GM21825 (cell line): ENCODE results near the gene LBR.

Experiments
- ATAC-seq: cut with Tn5 transposase; IDR thresholded peaks from one replicate; pipeline ENCODE4 v1.9.1; 2021; ENCODE audit warnings: mild to moderate bottlenecking, moderate library complexity; ENCODE audit not compliant: unreplicated experiment

LBR gene

DNA sequence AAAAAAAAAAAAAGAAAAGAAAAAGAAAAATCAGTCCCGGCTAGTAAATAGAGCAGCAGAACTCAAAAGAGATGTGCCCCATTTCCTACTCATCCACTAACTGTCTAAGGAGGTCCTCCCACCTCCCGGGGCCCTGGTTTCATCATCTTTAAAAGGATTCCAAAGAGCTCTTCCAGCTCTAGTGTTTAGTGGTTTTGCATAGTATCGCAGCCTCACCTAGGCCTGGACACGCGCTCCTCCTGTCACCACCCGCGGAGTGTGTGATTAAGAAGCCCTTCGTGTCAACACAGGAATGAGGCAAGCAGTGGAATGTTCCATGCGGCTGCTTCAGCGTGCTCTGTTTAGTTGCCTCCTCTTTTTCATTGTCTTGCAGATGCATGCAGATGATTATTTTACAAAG, 49.0 kb downstream of the LBR start:
- ATAC-seq, result no peak

DNA sequence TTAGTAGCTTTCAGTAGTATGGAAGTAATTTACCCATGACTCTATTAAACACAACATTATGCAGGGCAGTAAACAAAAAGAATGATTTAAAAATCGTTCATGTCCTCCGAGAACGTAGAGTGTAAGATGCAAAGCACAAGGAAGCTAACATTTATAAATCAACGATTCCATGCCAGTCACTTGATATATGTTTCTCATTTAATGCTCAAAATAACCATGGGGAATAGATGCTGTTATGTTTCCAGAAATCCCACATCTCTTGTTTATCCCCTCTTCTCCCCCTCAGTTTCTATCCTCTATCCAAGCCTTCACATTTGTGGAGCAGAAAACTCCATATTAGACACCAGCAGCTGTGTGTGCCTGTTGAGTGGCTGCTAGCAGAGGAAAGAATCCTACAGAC, 52.8 kb downstream of the LBR start:
- ATAC-seq, result no peak

DNA sequence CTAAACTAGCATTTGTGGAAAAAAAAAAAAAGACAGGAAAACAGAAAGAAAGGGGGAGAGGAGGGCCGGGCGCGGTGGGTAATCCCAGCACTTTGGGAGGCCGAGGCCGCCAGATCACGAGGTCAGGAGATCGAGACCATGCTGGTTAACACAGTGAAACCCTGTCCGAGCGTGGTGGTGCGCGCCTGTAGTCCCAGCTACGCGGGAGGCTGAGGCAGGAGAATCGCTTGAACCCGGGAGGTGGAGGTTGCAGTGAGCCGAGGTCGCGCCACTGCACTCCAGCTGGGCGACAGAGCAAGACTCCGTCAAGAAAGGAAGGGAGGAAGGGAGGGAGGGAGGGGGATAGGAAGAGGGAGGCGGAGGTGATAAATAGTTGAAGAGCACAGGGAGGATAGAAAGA, 54.7 kb downstream of the LBR start:
- ATAC-seq, result no peak

DNA sequence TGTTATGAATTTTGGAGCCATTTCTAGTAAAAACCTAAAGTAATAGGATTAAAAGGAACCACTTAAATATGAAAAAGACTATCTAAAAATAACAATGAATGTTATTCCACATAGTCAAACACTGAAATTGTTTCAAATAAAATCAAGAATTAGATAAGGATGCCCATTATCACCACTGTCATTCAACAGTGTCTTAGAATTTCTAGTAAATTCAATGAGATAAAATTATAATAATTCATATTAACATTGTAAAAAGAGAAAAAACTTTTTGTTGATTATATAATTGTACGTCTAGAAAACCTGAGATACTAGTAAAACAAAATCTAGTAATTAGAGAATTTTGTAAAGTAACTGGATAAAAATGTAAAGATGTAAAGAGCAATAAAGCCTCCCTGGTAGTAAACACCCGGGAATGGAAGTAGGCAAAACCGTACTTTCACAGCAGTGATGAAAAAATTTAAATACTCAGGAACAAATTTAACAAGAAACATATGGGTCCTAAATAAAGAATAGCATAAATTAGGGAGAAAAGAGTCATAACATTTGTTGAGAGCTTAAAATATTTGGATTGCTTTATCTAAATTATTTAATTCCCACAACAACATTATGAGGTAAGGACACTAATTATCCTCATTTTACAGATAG, 56.4 kb downstream of the LBR start:
- ATAC-seq, result no peak

DNA sequence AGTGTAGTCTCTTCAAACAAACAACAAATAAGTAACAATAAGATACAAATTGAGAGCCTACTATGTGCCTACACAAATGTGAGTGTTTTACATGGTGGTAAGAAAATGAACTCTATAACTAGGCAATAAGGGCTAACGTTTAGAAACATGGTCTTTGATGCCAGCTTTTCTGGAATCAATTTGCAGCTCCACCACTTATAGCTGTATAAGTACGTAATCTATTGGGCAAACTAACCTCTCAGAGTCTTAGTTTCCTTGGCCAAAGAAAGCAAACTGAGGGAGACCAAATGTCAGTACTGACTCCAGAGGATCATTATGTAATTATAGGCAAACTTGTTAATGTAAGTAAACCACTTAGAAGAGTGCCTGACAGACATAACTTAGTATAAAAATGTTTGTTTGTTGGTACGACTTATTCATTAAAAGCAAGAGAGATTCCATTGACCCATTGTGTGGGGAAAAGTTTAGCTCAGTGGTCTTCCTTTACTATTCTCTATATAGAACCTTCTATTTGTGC, 59.7 kb downstream of the LBR start:
- ATAC-seq, result no peak

DNA sequence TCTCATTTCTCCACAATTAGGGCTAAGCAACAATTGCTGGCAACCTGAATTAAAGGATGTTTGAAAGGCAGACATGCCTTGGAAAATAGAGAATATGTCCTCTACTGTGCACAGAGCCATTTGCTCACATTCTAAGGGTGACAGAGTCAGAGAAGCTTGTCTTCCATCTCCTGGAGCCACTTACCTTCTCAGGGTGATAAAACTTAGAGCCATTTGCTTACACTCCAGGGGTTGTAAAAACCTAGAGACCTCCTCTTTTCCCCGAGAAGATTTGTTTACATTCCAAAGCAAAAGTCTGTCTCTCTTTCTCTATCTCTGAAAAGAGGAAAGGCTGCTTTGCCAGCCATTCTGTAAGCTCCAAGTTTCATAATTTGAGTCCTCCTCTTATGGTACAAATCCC, 61.3 kb downstream of the LBR start:
- no peak for ATAC-seq

DNA sequence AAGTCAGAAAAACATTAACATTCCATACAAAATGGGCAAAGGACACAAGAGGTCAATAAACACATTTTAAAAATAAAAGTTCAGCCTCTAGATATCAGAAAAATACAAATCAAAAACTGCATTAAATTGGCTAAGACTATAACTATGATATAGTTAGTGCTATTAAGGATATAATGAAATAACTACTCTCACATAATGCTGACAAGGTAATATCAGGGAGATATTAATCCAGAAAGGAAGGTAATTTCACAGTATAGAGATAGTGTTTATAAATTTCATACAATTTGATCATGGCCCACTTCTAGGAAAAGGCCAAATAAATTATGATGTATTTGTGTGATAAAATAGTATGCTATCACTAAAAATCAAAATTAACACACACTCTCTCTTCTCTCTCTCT, 61.8 kb downstream of the LBR start:
- no peak for ATAC-seq

DNA sequence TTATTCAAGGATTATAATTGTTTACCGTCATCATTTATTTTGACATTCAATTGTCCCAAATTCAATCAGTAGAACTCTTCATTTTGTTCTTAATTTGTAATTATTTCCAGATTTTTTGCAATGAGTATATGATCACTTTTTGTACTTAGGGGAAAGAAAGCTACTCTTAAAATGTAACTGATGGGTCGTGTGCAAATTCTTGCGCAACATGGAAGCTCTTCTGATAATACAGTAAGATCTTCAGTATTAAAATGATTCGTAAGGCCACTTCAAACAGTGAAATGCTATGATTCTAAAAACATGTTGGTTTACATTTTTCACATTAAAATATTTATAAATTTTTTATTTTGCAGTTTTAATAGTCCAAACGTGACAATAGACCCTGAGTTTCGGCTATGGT, 63.4 kb downstream of the LBR start:
- ATAC-seq, result no peak

DNA sequence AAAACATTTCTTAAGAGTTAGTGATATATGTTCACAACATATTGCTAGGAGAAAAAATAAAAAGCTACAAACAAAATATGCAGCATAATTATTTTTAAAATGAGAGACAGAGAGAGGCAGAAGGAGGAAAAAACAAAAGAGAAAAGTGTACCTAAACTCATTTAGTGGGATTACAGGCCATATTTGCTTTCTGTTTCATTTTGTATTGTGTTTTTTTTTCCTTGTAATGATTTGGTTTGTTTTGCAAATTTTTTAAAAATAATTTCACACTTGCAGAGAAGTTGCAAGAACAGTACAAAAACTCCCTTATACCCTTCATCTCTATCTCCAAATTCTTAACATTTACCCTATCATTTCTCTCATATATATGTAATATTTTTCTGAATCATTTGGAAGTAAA, 65.0 kb downstream of the LBR start:
- no peak for ATAC-seq

DNA sequence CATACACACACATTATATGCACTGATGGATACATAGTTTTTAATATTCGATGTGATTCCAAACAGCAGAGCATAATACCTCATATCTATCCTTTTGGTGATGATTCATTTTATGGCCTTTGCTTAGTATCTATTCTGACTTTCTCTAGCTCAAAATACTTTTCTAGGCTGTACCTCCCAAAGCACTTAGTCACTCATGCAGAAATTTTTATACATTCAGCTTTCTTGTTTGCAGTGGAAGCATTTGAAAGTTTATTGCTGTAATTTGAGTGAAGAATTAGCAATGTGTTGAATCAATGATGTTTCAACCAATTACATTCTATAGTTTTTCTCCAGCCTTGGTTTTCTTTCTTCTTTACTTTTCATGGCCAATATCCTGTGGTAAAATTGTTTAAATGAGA, 66.7 kb downstream of the LBR start:
- ATAC-seq, result no peak

DNA sequence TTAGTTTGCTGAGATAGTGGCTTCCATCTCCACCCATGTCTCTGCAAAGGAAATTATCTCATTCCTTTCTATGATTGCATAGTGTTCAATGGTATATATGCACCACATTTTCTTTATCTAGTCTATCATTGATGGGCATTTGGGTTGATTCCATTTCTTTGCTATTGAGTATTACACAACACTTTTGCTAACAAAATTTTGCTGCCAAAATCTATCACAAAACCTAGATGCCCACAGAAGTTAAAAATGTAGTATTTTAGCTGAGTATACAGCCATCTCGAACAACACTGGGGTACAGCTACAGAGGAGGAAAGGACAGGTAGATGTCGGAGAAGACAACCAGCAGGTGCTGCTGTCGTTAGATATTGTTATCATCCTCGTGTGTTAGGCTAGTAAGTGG, 67.7 kb downstream of the LBR start:
- ATAC-seq, result no peak

DNA sequence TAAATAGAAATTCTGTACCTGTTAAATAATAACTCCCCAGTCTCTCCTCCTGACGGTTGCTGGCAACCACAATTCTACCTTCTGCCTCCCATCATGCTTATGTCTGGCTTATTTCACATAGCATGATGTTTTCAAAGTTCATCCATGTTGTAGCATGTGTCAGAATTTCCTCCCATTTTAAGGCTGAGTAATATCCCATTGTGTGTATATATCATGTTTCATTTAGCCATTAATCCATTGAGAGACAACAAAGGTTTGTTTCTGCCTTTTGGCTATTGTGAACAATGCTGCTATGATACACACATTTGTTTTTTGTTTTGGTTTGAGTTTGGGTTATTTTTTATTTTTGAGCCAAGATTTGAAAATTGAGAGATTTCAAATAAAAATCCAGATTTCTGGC, 72.0 kb downstream of the LBR start:
- ATAC-seq, result no peak

DNA sequence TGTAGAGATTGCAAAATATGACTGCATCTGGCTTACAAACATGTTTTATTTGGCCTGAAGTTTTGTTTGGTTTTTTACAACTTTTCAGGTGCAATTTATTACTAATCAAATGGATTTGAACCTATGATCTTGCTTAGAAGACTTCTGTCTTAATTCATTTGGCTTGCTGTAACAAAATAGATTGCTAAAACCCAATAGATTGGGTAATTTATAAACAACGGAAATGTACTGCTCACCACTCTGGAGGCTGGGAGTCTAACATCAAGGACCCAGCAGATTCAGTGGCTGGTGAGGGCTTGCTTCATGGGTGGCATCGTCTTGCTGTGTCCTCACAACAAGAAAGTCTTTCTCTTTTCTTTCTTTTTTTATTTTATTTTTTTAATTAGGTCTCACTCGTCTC, 72.9 kb downstream of the LBR start:
- no peak for ATAC-seq
